Muscle layer of duodenum (tissue), 2 donors: ENCODE data around the gene B4GALT5.
A peak's percentile ranks its signal among the peaks of the same experiment; 100 is the strongest.

Experiments used
- H3K27ac ChIP-seq: one replicate; pipeline ENCODE4 v1.7.0; 2013; ENCODE audit warnings: mild to moderate bottlenecking, low read length
- H3K27me3 ChIP-seq: one replicate; pipeline ENCODE4 v1.7.0; 2013; ENCODE audit warnings: low read depth, mild to moderate bottlenecking, control low read depth, low read length
- H3K36me3 ChIP-seq, 2 donors: one replicate each; pipeline ENCODE4 v1.7.0; 2013; ENCODE audit warnings: low read length in 2 of 2, control low read depth in 1 of 2, mild to moderate bottlenecking in 1 of 2; ENCODE audit not compliant: insufficient read depth in 2 of 2, control insufficient read depth in 1 of 2
- H3K4me1 ChIP-seq, 2 donors: one replicate each; pipeline ENCODE4 v1.7.0; 2013; ENCODE audit warnings: low read length in 2 of 2, mild to moderate bottlenecking in 2 of 2, control low read depth in 1 of 2, moderate library complexity in 1 of 2; ENCODE audit not compliant: insufficient read depth in 2 of 2, control insufficient read depth in 1 of 2
- H3K4me3 ChIP-seq, 2 donors: one replicate each; pipeline ENCODE4 v1.7.0; 2013; ENCODE audit warnings: low read length in 2 of 2, low read depth in 1 of 2, mild to moderate bottlenecking in 1 of 2
- H3K9me3 ChIP-seq, 2 donors: one replicate each; pipeline ENCODE4 v1.7.0; 2013; ENCODE audit warnings: low read length in 2 of 2, control low read depth in 1 of 2, mild to moderate bottlenecking in 1 of 2; ENCODE audit not compliant: control insufficient read depth in 1 of 2
- donor health status: healthy.

Gene B4GALT5

DNA sequence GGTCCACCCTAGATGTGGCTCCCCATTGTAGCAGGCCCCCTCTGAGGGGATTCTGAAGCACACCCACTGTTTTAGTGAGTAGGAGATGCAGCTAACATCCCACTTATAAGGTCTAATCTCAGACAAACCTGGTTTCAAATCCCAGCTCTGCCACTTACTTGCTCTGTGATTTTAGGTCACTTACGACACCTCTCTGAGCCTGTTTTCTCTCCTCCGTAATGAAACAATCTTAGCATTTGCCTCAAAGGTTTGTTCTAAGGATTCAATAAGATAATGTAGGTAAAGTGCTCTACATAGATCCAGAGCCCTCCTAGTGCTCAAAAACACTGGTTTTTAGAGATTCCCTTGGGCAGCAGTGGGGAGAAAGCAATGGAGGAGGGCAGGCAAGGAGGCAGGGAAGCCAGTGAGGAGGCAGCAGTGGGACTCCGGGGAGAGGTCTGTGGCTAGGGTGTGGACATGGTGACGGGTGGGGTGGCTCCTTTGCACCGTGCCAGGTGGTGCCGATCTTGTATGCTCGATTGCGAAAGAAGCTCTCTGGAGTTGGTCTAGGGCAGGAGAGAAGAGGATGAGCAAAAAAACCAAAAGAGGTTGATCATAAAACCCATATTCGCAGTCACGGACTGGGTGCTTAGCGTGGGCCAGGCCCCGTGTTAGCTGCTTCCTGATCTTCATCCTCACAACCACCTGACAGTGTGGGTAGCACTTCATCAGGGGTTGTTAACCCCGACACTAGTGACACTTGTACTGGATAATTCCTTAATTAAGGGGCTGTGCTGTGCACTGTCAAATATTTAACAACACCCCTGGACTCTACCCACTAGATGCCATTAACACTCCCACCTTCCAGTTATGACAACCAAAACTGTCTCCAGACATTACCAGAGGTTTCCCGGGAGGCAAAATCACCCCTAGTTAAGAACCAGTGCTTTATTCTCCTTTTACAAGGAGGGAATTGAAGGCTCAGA lies 129.0 kb downstream of the B4GALT5 start:
- Histone ChIP-seq H3K4me1 (peaks cover 14 to 30% of the 10 kb centered on the region in 2 donors), H3K27ac (peak overlapping the region; percentile 83), H3K9me3 (peaks cover 0 to 4% of the 10 kb centered on the region in 2 donors)

DNA sequence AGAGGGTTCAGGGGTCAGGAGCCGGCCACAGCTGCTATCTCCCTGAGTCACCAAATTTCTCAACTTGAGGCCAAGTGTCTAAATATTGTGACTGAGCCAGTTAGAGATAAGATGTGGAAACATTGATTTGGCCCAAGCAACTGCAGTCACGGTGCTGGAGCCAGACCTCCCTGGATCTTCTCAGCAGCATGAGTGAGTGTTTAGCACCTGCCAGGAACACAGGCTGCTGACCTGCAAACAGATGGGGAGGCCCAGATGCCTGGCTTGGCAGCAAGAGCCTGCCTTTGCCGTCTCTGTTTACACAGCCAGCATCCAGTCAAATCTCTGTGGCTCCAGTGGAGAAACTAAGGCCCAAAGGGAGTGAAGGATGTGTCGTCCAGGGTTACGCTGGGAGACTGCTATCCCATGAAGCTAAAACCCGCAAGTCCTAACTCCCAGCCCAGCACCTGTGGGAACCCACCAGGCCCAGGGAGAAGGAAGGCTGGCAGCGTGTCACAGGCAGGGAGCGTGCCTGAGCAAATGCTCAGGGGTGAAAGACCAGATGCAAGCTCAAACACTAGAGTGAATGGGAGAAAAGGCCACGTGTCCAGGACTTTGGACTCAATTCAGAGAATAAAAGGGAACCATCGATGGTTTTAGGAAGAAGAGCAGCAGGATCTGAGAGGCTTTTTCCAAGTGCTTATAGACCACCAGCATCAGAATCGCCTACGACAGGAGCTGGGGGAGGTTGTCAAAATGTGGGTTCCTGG lies 129.8 kb downstream of the B4GALT5 start:
- Histone ChIP-seq H3K36me3 (no peaks in the 10 kb centered on the region), H3K27me3 (no peaks in the 10 kb centered on the region), H3K4me1 (peaks cover 14 to 30% of the 10 kb centered on the region in 2 donors), H3K4me3 (no peak overlapping the region), H3K9me3 (peaks cover 0 to 4% of the 10 kb centered on the region in 2 donors), H3K27ac (peak overlapping the region; percentile 83)

More for the DNA sequence above, 129.0 kb downstream of the B4GALT5 start:
- Histone ChIP-seq H3K4me3 (no peak overlapping the region), H3K36me3 (no peaks in the 10 kb centered on the region), H3K27me3 (no peaks in the 10 kb centered on the region)

DNA sequence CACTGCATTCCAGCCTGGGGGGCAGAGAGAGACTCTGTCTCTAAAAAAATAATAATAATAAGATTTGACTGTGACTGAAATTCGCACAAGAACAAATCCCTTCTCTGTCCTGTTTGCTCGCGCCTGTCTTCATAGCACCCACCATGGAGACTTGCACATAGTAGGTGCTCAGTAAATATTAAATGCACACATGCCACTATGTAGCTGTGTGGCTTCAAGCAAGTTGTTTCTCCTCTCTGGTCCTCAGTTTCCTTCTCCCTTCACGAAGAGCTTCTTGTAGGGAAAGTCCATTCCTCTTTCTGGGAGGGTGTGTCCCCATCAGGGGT lies 130.4 kb downstream of the B4GALT5 start:
- peaks cover 0 to 4% of the 10 kb centered on the region in 2 donors for H3K9me3 ChIP-seq
- no peak overlapping the region for H3K4me3 ChIP-seq
- no peak overlapping the region for H3K27ac ChIP-seq
- H3K27me3 ChIP-seq, result no peaks in the 10 kb centered on the region
- H3K36me3 ChIP-seq, result no peaks in the 10 kb centered on the region
- peaks cover 14 to 30% of the 10 kb centered on the region in 2 donors for H3K4me1 ChIP-seq
